ENCODE results near the gene SLC5A2. TPM values are rescaled to one million over a fixed set of nuclear protein-coding genes. Genes with fewer than 3 reads are reported as not detected.

Gene SLC5A2
- total and polyA plus RNA-seq, 2 donors from 2014 or later, result 4.8 to 208 TPM

DNA sequence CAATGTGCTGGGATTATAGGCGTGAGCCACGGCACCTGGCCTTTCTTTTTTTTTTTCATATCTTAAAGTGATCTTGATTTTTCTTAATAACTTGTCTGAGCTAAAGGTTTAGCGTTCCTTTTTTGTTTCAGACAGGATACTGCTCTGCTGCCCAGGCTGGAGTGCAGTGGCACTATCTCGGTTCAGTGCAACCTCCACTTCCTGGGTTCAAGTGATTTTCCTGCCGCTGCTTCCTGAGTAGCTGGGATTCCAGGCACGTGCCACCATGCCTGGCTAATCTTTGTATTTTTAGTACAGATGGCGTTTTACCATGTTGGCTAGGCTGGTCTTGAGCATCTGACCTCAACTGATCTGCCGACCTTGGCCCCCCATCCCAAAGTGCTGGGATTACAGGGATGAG lies 21.2 kb downstream of the SLC5A2 start:
- intact Hi-C loops (cut with DNase I), result no loop called here
- TF ChIP-seq, protein P1, sequence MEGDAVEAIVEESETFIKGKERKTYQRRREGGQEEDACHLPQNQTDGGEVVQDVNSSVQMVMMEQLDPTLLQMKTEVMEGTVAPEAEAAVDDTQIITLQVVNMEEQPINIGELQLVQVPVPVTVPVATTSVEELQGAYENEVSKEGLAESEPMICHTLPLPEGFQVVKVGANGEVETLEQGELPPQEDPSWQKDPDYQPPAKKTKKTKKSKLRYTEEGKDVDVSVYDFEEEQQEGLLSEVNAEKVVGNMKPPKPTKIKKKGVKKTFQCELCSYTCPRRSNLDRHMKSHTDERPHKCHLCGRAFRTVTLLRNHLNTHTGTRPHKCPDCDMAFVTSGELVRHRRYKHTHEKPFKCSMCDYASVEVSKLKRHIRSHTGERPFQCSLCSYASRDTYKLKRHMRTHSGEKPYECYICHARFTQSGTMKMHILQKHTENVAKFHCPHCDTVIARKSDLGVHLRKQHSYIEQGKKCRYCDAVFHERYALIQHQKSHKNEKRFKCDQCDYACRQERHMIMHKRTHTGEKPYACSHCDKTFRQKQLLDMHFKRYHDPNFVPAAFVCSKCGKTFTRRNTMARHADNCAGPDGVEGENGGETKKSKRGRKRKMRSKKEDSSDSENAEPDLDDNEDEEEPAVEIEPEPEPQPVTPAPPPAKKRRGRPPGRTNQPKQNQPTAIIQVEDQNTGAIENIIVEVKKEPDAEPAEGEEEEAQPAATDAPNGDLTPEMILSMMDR (IDR thresholded peaks at IDR 0.05; ENCODE audit: borderline replicate concordance, extremely low read depth, insufficient read depth), result no peak
- no peak overlapping the region for H3K4me3 ChIP-seq (ENCODE audit: low read length in 3 of 3)
- H3K36me3 ChIP-seq (ENCODE audit: control insufficient read depth in 2 of 3, insufficient read depth in 3 of 3, low read length in 3 of 3), result peaks cover 0 to 13% (median 9%) of the 10 kb centered on the region in 3 donors
- FAIRE-seq (no peak), DNase-seq (peak in 1 of 5 donors; percentile 26)
- H3K9ac ChIP-seq (ENCODE audit: low read length in 3 of 3), result no peak overlapping the region
- H3K27me3 ChIP-seq (ENCODE audit: control insufficient read depth, insufficient read depth, low read length), result no peaks in the 10 kb centered on the region
- H3K4me1 ChIP-seq (ENCODE audit: control insufficient read depth in 2 of 3, insufficient read depth in 2 of 3, low read depth in 1 of 3, low read length in 3 of 3), result peaks cover 0 to 13% (median 6%) of the 10 kb centered on the region in 3 donors
- H3K27ac ChIP-seq (ENCODE audit: low read depth in 2 of 2, low read length in 2 of 2), result no peak overlapping the region
- no peaks in the 10 kb centered on the region for H3K9me3 ChIP-seq (ENCODE audit: control insufficient read depth in 2 of 3, insufficient read depth in 1 of 3, low read length in 3 of 3)

DNA sequence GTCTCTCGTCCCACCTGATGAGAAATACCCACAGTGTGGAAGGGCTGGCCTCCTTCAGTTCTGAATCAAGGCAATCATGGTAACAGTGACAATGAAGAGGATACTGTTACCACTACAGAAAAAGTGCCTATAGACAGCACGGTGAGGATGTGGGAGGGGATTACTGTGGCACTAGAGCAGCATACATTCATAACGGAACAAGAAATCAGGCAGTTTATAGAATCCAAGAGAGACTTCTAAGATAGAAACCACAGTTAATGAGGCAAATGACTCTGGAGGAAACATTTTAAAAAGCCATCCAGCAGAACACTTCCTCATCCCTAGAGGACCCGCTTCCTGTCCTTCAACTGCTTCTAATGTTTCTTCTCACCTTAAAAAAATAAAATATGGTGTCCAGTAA lies 22.6 kb downstream of the SLC5A2 start:
- FAIRE-seq, result no peak
- intact Hi-C loops (cut with DNase I), result no loop called here

DNA sequence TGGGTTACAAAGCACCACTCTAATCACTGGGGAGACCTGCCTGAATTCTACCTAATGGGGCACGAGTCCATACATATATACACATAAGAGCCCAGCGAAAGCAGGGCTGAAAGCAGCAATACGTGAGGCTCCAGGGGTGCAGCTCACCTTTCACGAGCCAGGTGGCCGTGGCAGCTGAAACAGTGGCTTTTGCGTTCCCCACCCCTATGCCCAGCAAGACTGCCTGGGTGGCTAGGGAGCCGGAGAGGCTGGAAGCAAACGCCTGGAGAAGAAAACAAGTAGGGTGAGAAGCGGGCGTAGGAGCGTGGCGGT lies 24.6 kb downstream of the SLC5A2 start:
- no peak for DNase-seq
- Histone ChIP-seq H3K4me1 (ENCODE audit: control insufficient read depth in 2 of 3, insufficient read depth in 2 of 3, low read depth in 1 of 3, low read length in 3 of 3) (peaks cover 0 to 13% (median 6%) of the 10 kb centered on the region in 3 donors), H3K27ac (ENCODE audit: low read depth in 2 of 2, low read length in 2 of 2) (peak overlapping the region in 1 of 2 donors; percentile 92), H3K9me3 (ENCODE audit: control insufficient read depth in 2 of 3, insufficient read depth in 1 of 3, low read length in 3 of 3) (no peaks in the 10 kb centered on the region), H3K27me3 (ENCODE audit: control insufficient read depth, insufficient read depth, low read length) (no peaks in the 10 kb centered on the region), H3K9ac (ENCODE audit: low read length in 3 of 3) (peak overlapping the region; percentile 84 to 95 (median 86)), H3K36me3 (ENCODE audit: control insufficient read depth in 2 of 3, insufficient read depth in 3 of 3, low read length in 3 of 3) (peaks cover 0 to 4% (median 3%) of the 10 kb centered on the region in 3 donors), H3K4me3 (ENCODE audit: low read length in 3 of 3) (peak overlapping the region; percentile 89 to 98 (median 93))
- intact Hi-C loops (cut with DNase I), result no loop called here
- TF ChIP-seq, protein P1 (IDR thresholded peaks at IDR 0.05; ENCODE audit: borderline replicate concordance, extremely low read depth, insufficient read depth), result no peak
- FAIRE-seq, result no peak

More for the DNA sequence above, 22.6 kb downstream of the SLC5A2 start:
- no peaks in the 10 kb centered on the region for H3K9me3 ChIP-seq (ENCODE audit: control insufficient read depth in 2 of 3, insufficient read depth in 1 of 3, low read length in 3 of 3)
- no peak overlapping the region for H3K9ac ChIP-seq (ENCODE audit: low read length in 3 of 3)
- peaks cover 0 to 13% (median 6%) of the 10 kb centered on the region in 3 donors for H3K4me1 ChIP-seq (ENCODE audit: control insufficient read depth in 2 of 3, insufficient read depth in 2 of 3, low read depth in 1 of 3, low read length in 3 of 3)
- no peaks in the 10 kb centered on the region for H3K27me3 ChIP-seq (ENCODE audit: control insufficient read depth, insufficient read depth, low read length)
- DNase-seq, result no peak
- TF ChIP-seq, protein P1 (IDR thresholded peaks at IDR 0.05; ENCODE audit: borderline replicate concordance, extremely low read depth, insufficient read depth), result no peak
- no peak overlapping the region for H3K27ac ChIP-seq (ENCODE audit: low read depth in 2 of 2, low read length in 2 of 2)
- peaks cover 0 to 7% (median 3%) of the 10 kb centered on the region in 3 donors for H3K36me3 ChIP-seq (ENCODE audit: control insufficient read depth in 2 of 3, insufficient read depth in 3 of 3, low read length in 3 of 3)
- H3K4me3 ChIP-seq (ENCODE audit: low read length in 3 of 3), result no peak overlapping the region
